ENCODE measurements around the gene CAMK2D. TPM values are rescaled to one million over a fixed set of nuclear protein-coding genes. Genes with fewer than 3 reads are reported as not detected.

Gene CAMK2D
- total RNA-seq, 1 donor from 2014 or later, result 19.7 TPM

- Mint-ChIP-seq H3K9me3 (ENCODE audit: unreplicated experiment) (no peaks in the 10 kb centered on the region), H3K27ac (ENCODE audit: unreplicated experiment) (no peak overlapping the region), H3K4me3 (ENCODE audit: unreplicated experiment) (no peak overlapping the region), H3K4me1 (ENCODE audit: unreplicated experiment) (no peaks in the 10 kb centered on the region), H3K36me3 (ENCODE audit: low read depth, unreplicated experiment) (no peaks in the 10 kb centered on the region), H3K27me3 (ENCODE audit: unreplicated experiment) (no peaks in the 10 kb centered on the region)
- no peak for DNase-seq (ENCODE audit: low spot score)
- TF ChIP-seq CTCF (IDR thresholded peaks at IDR 0.05; ENCODE audit: unreplicated experiment), result no peak
Measured at GRCh38 chr4:113750734-113751133, 10.8 kb downstream of the CAMK2D start.

- Mint-ChIP-seq H3K27ac (ENCODE audit: unreplicated experiment) (no peak overlapping the region), H3K4me1 (ENCODE audit: unreplicated experiment) (no peaks in the 10 kb centered on the region), H3K9me3 (ENCODE audit: unreplicated experiment) (no peaks in the 10 kb centered on the region), H3K36me3 (ENCODE audit: low read depth, unreplicated experiment) (no peaks in the 10 kb centered on the region), H3K4me3 (ENCODE audit: unreplicated experiment) (no peak overlapping the region), H3K27me3 (ENCODE audit: unreplicated experiment) (no peaks in the 10 kb centered on the region)
- no peak for DNase-seq (ENCODE audit: low spot score)
- TF ChIP-seq CTCF (IDR thresholded peaks at IDR 0.05; ENCODE audit: unreplicated experiment), result no peak
Measured at GRCh38 chr4:113750296-113750695, 11.2 kb downstream of the CAMK2D start.

- Mint-ChIP-seq H3K9me3 (ENCODE audit: unreplicated experiment) (no peaks in the 10 kb centered on the region), H3K36me3 (ENCODE audit: low read depth, unreplicated experiment) (no peaks in the 10 kb centered on the region), H3K27ac (ENCODE audit: unreplicated experiment) (no peak overlapping the region), H3K4me3 (ENCODE audit: unreplicated experiment) (no peak overlapping the region), H3K27me3 (ENCODE audit: unreplicated experiment) (no peaks in the 10 kb centered on the region), H3K4me1 (ENCODE audit: unreplicated experiment) (no peaks in the 10 kb centered on the region)
- no peak for DNase-seq (ENCODE audit: low spot score)
- no peak for TF ChIP-seq CTCF (IDR thresholded peaks at IDR 0.05; ENCODE audit: unreplicated experiment)
Measured at GRCh38 chr4:113749178-113749577, 12.4 kb downstream of the CAMK2D start.

DNA sequence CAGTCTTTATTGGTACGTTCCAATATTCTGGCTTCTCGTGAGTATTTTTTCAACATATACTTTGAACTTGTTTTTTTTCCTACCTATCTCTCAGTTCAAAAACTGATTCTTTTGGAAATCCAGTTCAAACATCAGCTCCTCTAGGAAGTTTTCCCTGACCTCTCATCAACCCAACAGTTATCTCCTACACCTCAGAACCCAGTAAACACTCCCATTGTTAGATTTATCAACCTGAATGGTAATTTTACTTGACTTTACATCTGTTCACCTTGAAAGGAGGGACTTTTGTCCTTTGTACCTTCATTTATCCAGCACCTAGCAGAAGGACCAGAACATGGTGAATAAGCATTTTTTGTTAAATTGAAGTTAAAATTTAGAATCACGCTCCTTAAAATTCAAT is 13.6 kb downstream of the CAMK2D start:
- TF ChIP-seq CTCF (IDR thresholded peaks at IDR 0.05; ENCODE audit: unreplicated experiment), result no peak
- H3K36me3 Mint-ChIP-seq (ENCODE audit: low read depth, unreplicated experiment), result no peaks in the 10 kb centered on the region
- no peak overlapping the region for H3K4me3 Mint-ChIP-seq (ENCODE audit: unreplicated experiment)
- H3K27me3 Mint-ChIP-seq (ENCODE audit: unreplicated experiment), result no peaks in the 10 kb centered on the region
- no peak overlapping the region for H3K27ac Mint-ChIP-seq (ENCODE audit: unreplicated experiment)
- no peaks in the 10 kb centered on the region for H3K4me1 Mint-ChIP-seq (ENCODE audit: unreplicated experiment)
- H3K9me3 Mint-ChIP-seq (ENCODE audit: unreplicated experiment), result no peaks in the 10 kb centered on the region
- no peak for DNase-seq (ENCODE audit: low spot score)

DNA sequence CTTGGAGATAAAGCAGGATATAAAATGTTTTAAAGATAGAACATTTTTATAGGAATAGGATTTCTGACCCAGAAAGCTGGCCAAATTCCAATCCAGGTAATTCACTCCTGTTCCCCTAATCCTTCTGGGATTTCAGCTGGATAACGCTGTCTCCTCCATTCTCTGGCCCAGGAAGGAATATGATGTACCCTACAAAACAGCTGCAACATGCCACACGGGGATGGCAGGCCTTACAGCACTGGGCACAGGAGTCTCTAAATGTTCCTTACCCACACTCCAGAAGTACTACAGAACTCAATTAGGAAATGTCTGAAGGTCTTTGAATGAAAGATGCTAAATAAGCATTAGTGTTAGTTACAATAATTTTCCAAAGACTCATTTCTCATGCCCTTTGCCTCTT is 15.8 kb downstream of the CAMK2D start:
- H3K27me3 Mint-ChIP-seq (ENCODE audit: unreplicated experiment), result no peaks in the 10 kb centered on the region
- H3K4me3 Mint-ChIP-seq (ENCODE audit: unreplicated experiment), result no peak overlapping the region
- DNase-seq (ENCODE audit: low spot score), result no peak
- no peaks in the 10 kb centered on the region for H3K36me3 Mint-ChIP-seq (ENCODE audit: low read depth, unreplicated experiment)
- no peaks in the 10 kb centered on the region for H3K9me3 Mint-ChIP-seq (ENCODE audit: unreplicated experiment)
- no peaks in the 10 kb centered on the region for H3K4me1 Mint-ChIP-seq (ENCODE audit: unreplicated experiment)
- TF ChIP-seq CTCF (IDR thresholded peaks at IDR 0.05; ENCODE audit: unreplicated experiment), result no peak
- no peak overlapping the region for H3K27ac Mint-ChIP-seq (ENCODE audit: unreplicated experiment)

Measured in endothelial cell (in vitro differentiated cells).